ENCODE measurements around the gene PPP1R11.

Gene PPP1R11

DNA sequence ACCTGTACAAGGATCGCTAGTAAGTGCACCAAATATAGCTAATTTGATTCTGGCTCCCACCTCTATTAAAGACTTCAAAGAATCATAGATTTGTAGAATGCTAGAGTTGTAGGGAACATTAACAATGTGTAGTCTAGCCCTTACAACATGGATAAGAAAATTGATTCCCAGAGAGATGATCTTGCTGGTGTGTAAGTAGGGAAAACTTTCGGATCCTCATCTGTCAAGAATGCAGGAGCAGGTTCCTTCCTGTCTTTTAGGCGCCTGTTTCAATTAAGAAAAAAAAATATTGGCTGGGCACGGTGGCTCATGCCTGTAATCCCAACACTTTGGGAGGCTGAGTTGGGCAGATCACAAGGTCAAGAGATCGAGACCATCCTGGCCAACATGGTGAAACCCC is 20.9 kb downstream of the PPP1R11 start:
- TF ChIP-seq, protein P1, sequence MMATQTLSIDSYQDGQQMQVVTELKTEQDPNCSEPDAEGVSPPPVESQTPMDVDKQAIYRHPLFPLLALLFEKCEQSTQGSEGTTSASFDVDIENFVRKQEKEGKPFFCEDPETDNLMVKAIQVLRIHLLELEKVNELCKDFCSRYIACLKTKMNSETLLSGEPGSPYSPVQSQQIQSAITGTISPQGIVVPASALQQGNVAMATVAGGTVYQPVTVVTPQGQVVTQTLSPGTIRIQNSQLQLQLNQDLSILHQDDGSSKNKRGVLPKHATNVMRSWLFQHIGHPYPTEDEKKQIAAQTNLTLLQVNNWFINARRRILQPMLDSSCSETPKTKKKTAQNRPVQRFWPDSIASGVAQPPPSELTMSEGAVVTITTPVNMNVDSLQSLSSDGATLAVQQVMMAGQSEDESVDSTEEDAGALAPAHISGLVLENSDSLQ (IDR thresholded peaks at IDR 0.05): no peak
- TF ChIP-seq FOXK2 (IDR thresholded peaks at IDR 0.05) (no peak), ARNT (IDR thresholded peaks at IDR 0.05) (no peak), HDGF (IDR thresholded peaks at IDR 0.05; ENCODE audit: borderline replicate concordance) (no peak), ZNF384 (IDR thresholded peaks at IDR 0.05) (no peak), BHLHE40 (IDR thresholded peaks at IDR 0.05; ENCODE audit: borderline replicate concordance) (no peak), TARDBP (IDR thresholded peaks at IDR 0.05) (no peak), SUZ12 (IDR thresholded peaks at IDR 0.05) (no peak), NFRKB (IDR thresholded peaks at IDR 0.05) (no peak), L3MBTL2 (conservative IDR thresholded peaks at IDR 0.05) (no peak), LEF1 (IDR thresholded peaks at IDR 0.05; ENCODE audit: borderline replicate concordance) (no peak), CTBP1 (IDR thresholded peaks at IDR 0.05; ENCODE audit: borderline replicate concordance) (no peak), SP1 (IDR thresholded peaks at IDR 0.05) (no peak), FOXM1 (IDR thresholded peaks at IDR 0.05; ENCODE audit: borderline replicate concordance) (no peak), ELF4 (IDR thresholded peaks at IDR 0.05) (no peak), FOXA1 (IDR thresholded peaks at IDR 0.05) (no peak)
- ChIA-PET CTCF (no interaction called here), POLR2A (interaction anchor here (1.7 to 2.5 kb wide), 2 partner anchors 14 to 27 kb away, joined by 8 to 11 read pairs; partner anchors contain the start of gene POLR1H)
- DNase-seq (ENCODE audit: extremely low spot score): no peak

DNA sequence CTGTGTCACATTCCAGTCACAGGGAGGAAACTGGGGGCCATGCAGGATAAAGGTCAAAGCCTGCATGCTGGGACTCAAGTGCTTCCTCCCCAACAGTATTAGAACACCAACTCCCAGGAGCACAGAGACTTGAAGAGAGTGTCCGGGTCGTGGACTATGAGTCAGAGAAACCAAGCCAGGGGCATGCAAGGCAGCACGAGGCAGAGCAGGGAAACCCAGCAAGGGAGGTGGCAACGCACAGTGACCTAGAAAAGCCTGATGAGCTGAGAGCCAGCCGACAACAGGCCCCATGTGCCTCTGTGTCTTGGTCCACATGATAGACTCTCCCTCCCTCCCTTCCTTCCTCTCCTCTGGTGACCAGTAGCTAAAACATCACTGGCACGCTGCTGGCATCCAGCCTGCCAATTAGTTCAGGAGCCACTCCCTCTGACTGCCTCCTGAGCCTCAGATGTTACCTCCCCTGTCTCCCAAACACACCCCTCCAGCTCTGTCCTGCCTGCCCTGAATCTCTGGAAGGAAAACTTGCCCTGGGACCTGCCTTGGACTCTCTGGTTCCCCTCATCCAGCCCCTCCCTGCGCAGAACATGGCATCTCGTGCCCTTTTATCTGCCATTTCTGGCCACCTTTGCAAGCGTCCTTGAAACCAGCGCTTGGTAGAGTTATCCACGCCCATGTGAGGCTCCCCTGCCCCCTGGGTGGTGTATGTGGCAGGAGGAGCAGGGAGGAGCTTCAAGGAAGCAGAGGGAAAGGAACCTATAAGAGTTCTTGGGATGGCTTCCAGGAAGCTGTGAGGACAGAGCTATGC is 24.8 kb downstream of the PPP1R11 start:
- no peak for DNase-seq (ENCODE audit: extremely low spot score)
- ChIA-PET POLR2A (interaction anchor here (0.6 to 0.7 kb wide), 2 partner anchors 10 to 12 kb away, joined by 3 to 4 read pairs; no protein-coding TSS in a partner anchor), CTCF (interaction anchor here (0.6 kb wide), 1 partner anchor 249 kb away, joined by 4 read pairs; no protein-coding TSS in a partner anchor)
- TF ChIP-seq ZNF384 (IDR thresholded peaks at IDR 0.05) (no peak), ARNT (IDR thresholded peaks at IDR 0.05) (no peak), FOXM1 (IDR thresholded peaks at IDR 0.05; ENCODE audit: borderline replicate concordance) (no peak), FOXA1 (IDR thresholded peaks at IDR 0.05) (no peak), LEF1 (IDR thresholded peaks at IDR 0.05; ENCODE audit: borderline replicate concordance) (no peak), TARDBP (IDR thresholded peaks at IDR 0.05) (no peak)
- TF ChIP-seq, protein P1 (IDR thresholded peaks at IDR 0.05): no peak

DNA sequence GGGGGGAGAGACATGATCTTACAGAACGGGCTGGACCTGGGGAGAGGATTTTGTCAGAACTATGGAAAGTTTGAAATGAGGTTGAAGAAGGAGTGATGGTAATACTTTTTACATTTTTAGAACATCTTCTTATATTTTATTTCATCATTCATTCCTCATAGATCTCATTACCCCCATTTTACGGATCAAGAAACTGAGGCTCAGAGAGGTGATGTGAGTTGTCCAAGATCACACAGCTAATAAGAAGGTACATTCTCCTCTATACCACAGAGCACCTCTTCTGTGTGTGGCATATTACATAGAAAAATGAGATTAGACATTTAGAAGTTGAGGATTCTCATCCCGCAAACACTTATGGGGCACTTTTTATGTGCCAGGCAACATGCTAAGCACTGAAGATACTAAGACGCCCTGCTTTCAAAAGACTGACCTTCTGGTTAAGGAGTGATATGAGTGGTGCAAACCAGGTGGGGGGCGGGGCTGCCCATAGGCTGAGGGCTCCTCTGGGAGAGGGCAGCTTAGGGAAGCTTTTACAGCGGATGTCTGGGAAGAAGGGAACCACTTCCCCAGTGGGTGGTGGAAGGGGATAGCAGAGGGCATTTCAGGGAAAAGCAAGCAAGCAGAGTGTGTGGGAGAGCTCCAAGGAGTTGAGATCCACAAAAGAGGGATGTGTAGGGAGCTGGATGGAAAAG is 26.0 kb downstream of the PPP1R11 start:
- POLR2A ChIA-PET: interaction anchor here (0.9 to 1.4 kb wide), 2 partner anchors 9 to 233 kb away, joined by 3 to 6 read pairs; partner anchors contain the start of gene TRIM39
- DNase-seq (ENCODE audit: extremely low spot score): no peak
- TF ChIP-seq BHLHE40 (IDR thresholded peaks at IDR 0.05; ENCODE audit: borderline replicate concordance) (no peak), FOXM1 (IDR thresholded peaks at IDR 0.05; ENCODE audit: borderline replicate concordance) (no peak), FOXA1 (IDR thresholded peaks at IDR 0.05) (no peak), TARDBP (IDR thresholded peaks at IDR 0.05) (no peak), SP1 (IDR thresholded peaks at IDR 0.05) (no peak), ARNT (IDR thresholded peaks at IDR 0.05) (no peak), SUZ12 (IDR thresholded peaks at IDR 0.05) (no peak), LEF1 (IDR thresholded peaks at IDR 0.05; ENCODE audit: borderline replicate concordance) (no peak), ZNF384 (IDR thresholded peaks at IDR 0.05) (no peak), ELF4 (IDR thresholded peaks at IDR 0.05) (no peak), L3MBTL2 (conservative IDR thresholded peaks at IDR 0.05) (no peak), CTBP1 (IDR thresholded peaks at IDR 0.05; ENCODE audit: borderline replicate concordance) (no peak), FOXK2 (IDR thresholded peaks at IDR 0.05) (no peak)
- TF ChIP-seq, protein P1 (IDR thresholded peaks at IDR 0.05): no peak
- CTCF ChIA-PET: interaction anchor here (0.6 to 1.3 kb wide), 3 partner anchors 9 to 250 kb away, joined by 4 to 5 read pairs (median 4); no protein-coding TSS in a partner anchor

DNA sequence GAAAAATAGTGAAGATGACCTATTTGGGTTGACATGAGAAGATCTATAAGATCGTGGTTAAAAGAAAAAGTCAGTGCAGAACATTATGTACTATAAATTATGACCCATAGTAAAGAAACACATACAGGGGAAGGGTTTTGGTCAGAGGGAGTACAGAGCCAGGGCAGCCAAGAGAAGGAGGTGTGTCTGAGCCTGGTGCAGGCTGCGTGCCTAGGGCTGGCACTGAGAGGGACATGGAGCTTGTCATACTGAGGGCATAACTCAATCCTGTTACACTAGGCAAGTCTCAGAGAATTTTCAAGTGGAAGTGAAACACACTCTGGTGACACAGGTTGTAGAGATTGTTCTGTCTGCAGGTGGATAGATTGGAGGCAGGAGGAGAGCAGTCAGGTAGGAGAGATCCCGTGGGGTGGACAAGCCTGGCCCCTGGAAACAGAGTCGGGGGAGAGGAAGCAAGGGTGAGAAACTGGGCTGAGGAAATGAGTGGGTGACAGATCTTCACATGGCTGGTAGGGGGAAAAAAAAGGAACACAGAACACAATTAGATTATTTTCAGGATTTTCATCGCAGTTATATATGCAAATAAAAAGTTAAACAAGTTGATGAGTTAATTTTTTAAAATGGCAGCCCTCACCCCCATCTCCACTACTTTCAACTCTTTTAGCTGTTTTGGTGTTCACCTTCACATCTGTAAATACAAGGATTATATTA is 27.1 kb downstream of the PPP1R11 start:
- no peak for DNase-seq (ENCODE audit: extremely low spot score)
- TF ChIP-seq CTBP1 (IDR thresholded peaks at IDR 0.05; ENCODE audit: borderline replicate concordance): no peak
- no peak for TF ChIP-seq ARNT (IDR thresholded peaks at IDR 0.05)
- no peak for TF ChIP-seq SUZ12 (IDR thresholded peaks at IDR 0.05)
- TF ChIP-seq, protein P1 (IDR thresholded peaks at IDR 0.05): no peak
- no peak for TF ChIP-seq BHLHE40 (IDR thresholded peaks at IDR 0.05; ENCODE audit: borderline replicate concordance)
- no peak for TF ChIP-seq LEF1 (IDR thresholded peaks at IDR 0.05; ENCODE audit: borderline replicate concordance)
- no peak for TF ChIP-seq HDGF (IDR thresholded peaks at IDR 0.05; ENCODE audit: borderline replicate concordance)
- TF ChIP-seq FOXK2 (IDR thresholded peaks at IDR 0.05): no peak
- no peak for TF ChIP-seq FOXA1 (IDR thresholded peaks at IDR 0.05)
- ChIA-PET POLR2A (interaction anchor here (0.9 to 1.4 kb wide), 2 partner anchors 8 to 232 kb away, joined by 3 to 6 read pairs; partner anchors contain the start of gene TRIM39), CTCF (interaction anchor here (1.3 kb wide), 1 partner anchor 37 kb away, joined by 3 read pairs; no protein-coding TSS in a partner anchor)

Data from HEK293T (cell line).